Type B pancreatic cell (in vitro differentiated cells): ENCODE data around the gene RBPJL. TPM values are rescaled to one million over a fixed set of nuclear protein-coding genes. Genes with fewer than 3 reads are reported as not detected.

Experiments used
- DNase-seq: peaks from one replicate; pipeline ENCODE4 v3.0.0; 2021; ENCODE audit warnings: mixed read lengths; ENCODE audit not compliant: unreplicated experiment; ENCODE audit errors: extremely low spot score
- H3K27ac Mint-ChIP-seq: 2 replicates; pipeline ENCODE4 v1.8.0; 2021; ENCODE audit warnings: mild to moderate bottlenecking, mixed read lengths
- H3K27me3 Mint-ChIP-seq: 2 replicates; pipeline ENCODE4 v1.8.0; 2021; ENCODE audit warnings: mixed read lengths
- H3K36me3 Mint-ChIP-seq: 2 replicates; pipeline ENCODE4 v1.8.0; 2021; ENCODE audit warnings: mixed read lengths
- H3K4me1 Mint-ChIP-seq: one replicate; pipeline ENCODE4 v1.8.0; 2021; ENCODE audit warnings: mixed read lengths; ENCODE audit not compliant: unreplicated experiment
- H3K4me3 Mint-ChIP-seq: 2 replicates; pipeline ENCODE4 v1.8.0; 2021; ENCODE audit warnings: mild to moderate bottlenecking, mixed read lengths
- H3K9me3 Mint-ChIP-seq: 2 replicates; pipeline ENCODE4 v1.8.0; 2021; ENCODE audit warnings: mixed read lengths
- total RNA-seq: library from RNA; stranded (reverse); gene quantifications from 2 replicates; pipeline ENCODE4 v1.2.1, GENCODE V29; 2021; ENCODE audit warnings: low replicate concordance
- TF ChIP-seq, protein P1 (sequence below): fragments of 200-600 bp; sonication (generic); conservative IDR thresholded peaks from 2 replicates; pipeline ENCODE4 v1.5.0; 2021; ENCODE audit warnings: antibody characterized with exemption, mild to moderate bottlenecking

RBPJL gene
- total RNA-seq, 1 donor from 2014 or later, result not detected

DNA sequence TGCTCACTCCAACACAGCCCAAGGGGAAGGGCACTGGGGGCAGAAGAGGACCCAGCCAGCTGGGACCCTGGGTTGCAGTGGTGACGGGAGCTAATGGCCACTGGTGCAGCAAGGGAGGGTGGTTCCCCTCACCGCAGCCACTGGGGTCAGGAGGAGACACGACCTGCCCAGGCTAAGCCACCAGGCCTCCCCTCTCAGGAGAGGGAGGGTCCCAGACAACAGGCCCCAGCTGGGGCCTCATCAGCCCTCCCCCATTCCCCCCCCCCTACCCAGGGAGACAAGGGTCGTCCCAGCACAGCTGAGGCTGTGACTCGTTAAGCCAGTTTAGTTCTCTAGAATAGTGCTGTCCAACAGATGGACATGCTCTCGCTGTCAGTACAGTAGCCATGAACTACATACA, 18.7 kb downstream of the RBPJL start:
- peaks cover 7% of the 10 kb centered on the region for H3K36me3 Mint-ChIP-seq
- H3K27ac Mint-ChIP-seq, result no peak overlapping the region
- no peak for DNase-seq
- no peaks in the 10 kb centered on the region for H3K4me1 Mint-ChIP-seq
- TF ChIP-seq, protein P1, sequence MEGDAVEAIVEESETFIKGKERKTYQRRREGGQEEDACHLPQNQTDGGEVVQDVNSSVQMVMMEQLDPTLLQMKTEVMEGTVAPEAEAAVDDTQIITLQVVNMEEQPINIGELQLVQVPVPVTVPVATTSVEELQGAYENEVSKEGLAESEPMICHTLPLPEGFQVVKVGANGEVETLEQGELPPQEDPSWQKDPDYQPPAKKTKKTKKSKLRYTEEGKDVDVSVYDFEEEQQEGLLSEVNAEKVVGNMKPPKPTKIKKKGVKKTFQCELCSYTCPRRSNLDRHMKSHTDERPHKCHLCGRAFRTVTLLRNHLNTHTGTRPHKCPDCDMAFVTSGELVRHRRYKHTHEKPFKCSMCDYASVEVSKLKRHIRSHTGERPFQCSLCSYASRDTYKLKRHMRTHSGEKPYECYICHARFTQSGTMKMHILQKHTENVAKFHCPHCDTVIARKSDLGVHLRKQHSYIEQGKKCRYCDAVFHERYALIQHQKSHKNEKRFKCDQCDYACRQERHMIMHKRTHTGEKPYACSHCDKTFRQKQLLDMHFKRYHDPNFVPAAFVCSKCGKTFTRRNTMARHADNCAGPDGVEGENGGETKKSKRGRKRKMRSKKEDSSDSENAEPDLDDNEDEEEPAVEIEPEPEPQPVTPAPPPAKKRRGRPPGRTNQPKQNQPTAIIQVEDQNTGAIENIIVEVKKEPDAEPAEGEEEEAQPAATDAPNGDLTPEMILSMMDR, result no peak
- H3K4me3 Mint-ChIP-seq, result no peak overlapping the region
- no peaks in the 10 kb centered on the region for H3K27me3 Mint-ChIP-seq
- H3K9me3 Mint-ChIP-seq, result no peaks in the 10 kb centered on the region

DNA sequence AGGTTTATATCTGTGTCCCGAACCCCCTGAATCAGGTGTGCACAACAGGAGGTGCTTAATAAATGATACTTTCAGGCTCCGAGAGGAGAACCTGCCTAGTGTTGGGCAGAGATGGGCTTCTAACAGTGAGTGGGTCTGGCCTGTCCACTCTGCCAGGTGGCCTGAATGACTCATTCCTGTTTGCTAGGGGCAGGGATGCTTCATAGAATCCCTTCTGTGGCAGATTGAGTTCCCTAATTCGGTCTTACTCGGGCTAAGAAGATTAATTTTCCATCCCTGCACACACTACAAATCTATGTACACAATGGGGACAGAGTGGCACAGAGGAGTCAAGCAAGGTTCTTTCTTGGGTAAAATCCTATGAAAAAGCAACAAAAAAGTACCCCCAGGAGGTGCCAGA, 21.8 kb downstream of the RBPJL start:
- no peak for DNase-seq
- peaks cover 12% of the 10 kb centered on the region for H3K36me3 Mint-ChIP-seq
- H3K27ac Mint-ChIP-seq, result no peak overlapping the region
- TF ChIP-seq, protein P1, result no peak
- H3K27me3 Mint-ChIP-seq, result no peaks in the 10 kb centered on the region
- no peak overlapping the region for H3K4me3 Mint-ChIP-seq
- H3K4me1 Mint-ChIP-seq, result no peaks in the 10 kb centered on the region
- no peaks in the 10 kb centered on the region for H3K9me3 Mint-ChIP-seq

DNA sequence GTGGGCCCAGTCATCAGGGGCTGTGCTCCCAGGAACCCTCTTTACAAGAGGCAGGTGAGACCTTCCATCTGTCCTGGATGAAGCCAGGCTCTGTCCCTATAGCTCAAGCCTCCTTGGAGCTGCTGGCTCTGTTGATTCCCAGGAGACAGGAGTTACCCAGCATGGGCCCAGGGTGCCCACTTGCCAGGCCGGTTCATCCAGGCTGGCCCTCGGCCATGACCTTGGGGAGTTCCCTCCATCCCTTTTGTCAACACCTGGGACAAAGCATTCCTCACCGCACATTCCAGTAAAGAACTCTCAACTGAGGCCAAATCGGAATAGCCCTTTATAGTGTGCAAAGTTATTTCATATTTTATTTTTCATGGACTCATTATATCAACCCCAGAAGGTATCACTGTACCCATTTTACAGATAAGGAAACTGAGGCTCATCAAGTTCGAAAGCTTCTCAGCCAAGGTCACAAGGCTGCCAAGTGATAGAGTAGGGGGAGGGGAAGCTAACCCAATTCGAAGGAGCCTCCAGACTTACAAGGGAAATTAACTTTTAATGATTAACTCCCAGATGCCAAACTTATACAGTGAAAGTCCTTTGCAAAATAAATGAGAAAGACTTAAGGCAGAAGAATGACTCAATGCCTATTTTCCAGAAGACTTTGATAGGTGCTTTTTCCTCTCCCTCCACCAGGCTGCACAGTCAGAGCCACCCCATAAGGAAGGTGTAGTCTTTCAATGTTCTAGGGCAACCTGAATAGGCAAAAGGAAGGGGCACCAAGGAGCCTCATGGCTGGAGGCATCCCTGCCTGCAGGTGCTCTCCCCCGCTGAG, 23.1 kb downstream of the RBPJL start:
- no peaks in the 10 kb centered on the region for H3K4me1 Mint-ChIP-seq
- TF ChIP-seq, protein P1, result no peak
- H3K27ac Mint-ChIP-seq, result no peak overlapping the region
- no peak overlapping the region for H3K4me3 Mint-ChIP-seq
- peaks cover 12% of the 10 kb centered on the region for H3K36me3 Mint-ChIP-seq
- no peaks in the 10 kb centered on the region for H3K27me3 Mint-ChIP-seq
- no peak for DNase-seq
- H3K9me3 Mint-ChIP-seq, result no peaks in the 10 kb centered on the region

DNA sequence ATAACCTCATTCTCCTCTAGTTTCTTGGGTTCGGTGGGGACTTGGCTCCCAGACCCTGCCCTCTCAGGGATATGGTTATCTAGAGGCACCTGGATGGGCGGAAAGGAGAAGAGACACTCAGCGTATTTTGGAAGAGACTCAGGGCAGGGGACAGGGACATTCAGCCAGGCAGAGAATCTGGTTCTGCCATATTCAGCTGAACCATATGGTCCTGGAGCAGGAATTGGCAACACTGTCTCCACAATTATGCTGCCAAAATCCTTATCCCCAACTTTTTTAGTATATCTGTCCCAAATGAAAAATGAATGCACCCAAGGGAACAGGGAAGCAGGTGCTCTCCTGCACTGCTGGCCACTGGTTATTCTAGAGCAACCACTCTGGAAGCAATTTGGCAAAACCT, 23.8 kb downstream of the RBPJL start:
- Mint-ChIP-seq H3K4me3 (no peak overlapping the region), H3K27me3 (no peaks in the 10 kb centered on the region), H3K27ac (no peak overlapping the region), H3K4me1 (peaks cover under 1% of the 10 kb centered on the region), H3K36me3 (peaks cover 12% of the 10 kb centered on the region), H3K9me3 (no peaks in the 10 kb centered on the region)
- TF ChIP-seq, protein P1, result no peak
- no peak for DNase-seq

DNA sequence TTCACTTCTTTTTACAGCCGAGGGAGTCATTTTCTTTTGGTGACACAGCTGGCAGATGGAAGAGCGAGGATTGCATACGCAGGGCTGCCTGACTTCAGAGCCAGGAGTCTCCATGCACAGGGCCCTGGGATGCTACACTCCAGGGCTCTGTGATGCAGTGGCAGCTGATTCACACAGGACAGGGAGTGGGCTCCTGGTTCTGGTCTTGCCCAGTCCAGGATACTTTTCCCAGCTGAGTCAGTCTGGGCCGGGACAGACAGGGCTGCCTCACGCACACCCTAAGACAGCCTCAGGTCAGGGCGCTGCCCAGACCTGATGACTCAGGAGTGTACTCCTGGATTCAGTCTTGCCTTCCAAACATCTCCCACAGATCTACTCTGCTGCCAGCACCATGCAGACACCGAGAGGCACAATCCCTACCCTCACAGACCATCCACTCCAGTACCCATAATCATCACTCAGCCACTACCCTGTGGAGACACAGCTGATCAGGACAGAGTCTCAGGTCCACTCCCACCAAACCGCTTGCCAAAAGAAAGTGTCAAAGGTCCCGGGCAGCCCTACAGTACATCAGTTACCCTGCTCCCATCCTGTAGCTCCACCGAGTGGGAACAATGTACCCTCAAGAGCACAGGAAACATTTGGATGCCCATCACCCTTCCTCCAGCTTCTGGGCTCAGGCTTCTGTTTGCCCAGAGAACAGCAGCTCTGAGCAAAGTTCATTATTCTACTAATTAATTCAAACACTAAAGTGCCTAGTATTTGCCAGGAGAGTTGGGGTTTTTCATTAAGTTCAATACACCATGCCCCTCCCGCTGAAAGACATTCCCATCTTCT, 30.1 kb downstream of the RBPJL start:
- Mint-ChIP-seq H3K27ac (peak overlapping the region; percentile 96), H3K27me3 (no peaks in the 10 kb centered on the region)

More for the DNA sequence above, 30.1 kb downstream of the RBPJL start:
- no peak for DNase-seq
- peaks cover 48% of the 10 kb centered on the region for H3K4me1 Mint-ChIP-seq
- H3K36me3 Mint-ChIP-seq, result peaks cover 13% of the 10 kb centered on the region
- TF ChIP-seq, protein P1, result no peak
- peak overlapping the region; percentile 71 for H3K4me3 Mint-ChIP-seq
- no peaks in the 10 kb centered on the region for H3K9me3 Mint-ChIP-seq
